Endometrial microvascular endothelial cells (primary cell): Measurements from ENCODE around the gene ZCCHC13. TPM values are rescaled to one million over a fixed set of nuclear protein-coding genes. Genes with fewer than 3 reads are reported as not detected.
"Not testable (repeated sequence)": the region's sequence is repeated elsewhere in the genome, so short reads cannot be mapped to it uniquely, and the experiment has no call there.

ENCODE experiments used
- in situ Hi-C: cut with HindIII; loops from 2 replicates; pipeline ENCODE4 v1.10.0; 2017; ENCODE audit warnings: low sequenced_read_pairs, low pct_unique_long_range_greater_than_20kb; ENCODE audit errors: inconsistent ontology term
- total RNA-seq: library from RNA; depleted of rRNA; stranded (reverse); fragments of >200 nt; gene quantifications from one replicate; pipeline ENCODE4 v1.2.3, GENCODE V29; 2015; ENCODE audit errors: inconsistent ontology term

The ZCCHC13 gene
- total RNA-seq, 1 donor from 2014 or later: not detected

- in situ Hi-C loops: no loop called here
Measured at GRCh38 chrX:74318672-74319071, 14.7 kb downstream of the ZCCHC13 start.

- in situ Hi-C loops: not testable (repeated sequence)
Measured at GRCh38 chrX:74319321-74319720, 15.3 kb downstream of the ZCCHC13 start.

GRCh38 chrX:74321191-74321590 is 17.2 kb downstream of the ZCCHC13 start:
- in situ Hi-C loops: no loop called here

GRCh38 chrX:74324131-74324530 is 20.2 kb downstream of the ZCCHC13 start:
- in situ Hi-C loops: no loop called here

- in situ Hi-C loops: no loop called here
Measured at GRCh38 chrX:74325130-74326059, 21.4 kb downstream of the ZCCHC13 start.

GRCh38 chrX:74338852-74339251 is 34.9 kb downstream of the ZCCHC13 start:
- in situ Hi-C loops: no loop called here

GRCh38 chrX:74340051-74340450 is 36.1 kb downstream of the ZCCHC13 start:
- in situ Hi-C loops: no loop called here

GRCh38 chrX:74342211-74342610 is 38.2 kb downstream of the ZCCHC13 start:
- in situ Hi-C loops: not testable (repeated sequence)

GRCh38 chrX:74343343-74344279 is 39.6 kb downstream of the ZCCHC13 start:
- in situ Hi-C loops: no loop called here

- in situ Hi-C loops: no loop called here
Measured at GRCh38 chrX:74344280-74344622, 40.3 kb downstream of the ZCCHC13 start.

- in situ Hi-C loops: no loop called here
Measured at GRCh38 chrX:74346088-74346487, 42.1 kb downstream of the ZCCHC13 start.

- in situ Hi-C loops: no loop called here
Measured at GRCh38 chrX:74349387-74349786, 45.4 kb downstream of the ZCCHC13 start.

- in situ Hi-C loops: no loop called here
Measured at GRCh38 chrX:74351760-74352159, 47.8 kb downstream of the ZCCHC13 start.

GRCh38 chrX:74353984-74354383 is 50.0 kb downstream of the ZCCHC13 start:
- in situ Hi-C loops: no loop called here

Other genes with a start within 250 kb of the ZCCHC13 start
- under 0.01 TPM for gene SLC16A2, start 117.3 kb downstream of the ZCCHC13 start, total RNA-seq